ENCODE results near the gene TMEM238L. TPM values are rescaled to one million over a fixed set of nuclear protein-coding genes. Genes with fewer than 3 reads are reported as not detected.

The TMEM238L gene
- total and polyA plus RNA-seq, 2 of the 13 experiments (the other 11 are each of a cell fraction or from before 2014, with no cell fraction given), result not detected

DNA sequence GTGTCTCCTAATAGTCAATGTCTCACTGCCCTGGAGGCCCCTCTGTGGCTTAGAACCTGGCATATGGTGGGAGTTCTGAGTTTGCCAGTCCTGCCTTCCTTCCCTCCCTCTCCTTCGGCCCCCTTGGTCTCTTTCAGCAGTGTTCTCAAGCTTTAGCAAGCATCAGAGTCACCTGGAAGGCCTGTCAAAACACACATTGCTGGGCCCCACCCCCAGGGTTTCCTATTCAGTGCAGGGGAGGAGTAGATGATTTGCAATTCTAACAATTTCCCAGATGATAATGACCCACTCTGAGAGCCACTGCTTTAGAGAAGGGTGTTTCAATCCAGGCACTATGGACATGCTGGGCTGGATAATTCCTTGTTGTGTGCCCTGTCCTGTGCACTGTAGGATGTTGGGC lies 47.7 kb downstream of the TMEM238L start (continued):
- TF ChIP-seq ZBTB40 (IDR thresholded peaks at IDR 0.05) (no peak), ZBTB40 (CRISPR knock-in tag; IDR thresholded peaks at IDR 0.05) (no peak), ZNF788 (CRISPR knock-in tag; IDR thresholded peaks at IDR 0.05; ENCODE audit: borderline replicate concordance) (no peak), ZNF816 (CRISPR knock-in tag; IDR thresholded peaks at IDR 0.05; ENCODE audit: borderline replicate concordance) (no peak), ARNTL (CRISPR knock-in tag; IDR thresholded peaks at IDR 0.05) (no peak)
